Aorta (tissue), 5 donors: ENCODE measurements around the gene CPVL. TPM values are rescaled to one million over a fixed set of nuclear protein-coding genes. Genes with fewer than 3 reads are reported as not detected.

Source experiments
- ATAC-seq: fragments of 200-7000 bp; cut with Tn5 transposase; one replicate; pipeline ENCODE4 v1.9.1; 2022; ENCODE audit warnings: moderate library complexity; ENCODE audit not compliant: low FRiP score
- DNase-seq, 2 donors: peaks; one replicate each; pipeline ENCODE4 v3.0.0-alpha.2; 2020
- H3K27ac ChIP-seq, 2 donors: one replicate each; pipeline ENCODE4 v1.5.1; 2013; ENCODE audit warnings: low read length in 2 of 2, mild to moderate bottlenecking in 2 of 2, moderate library complexity in 2 of 2, control low read depth in 1 of 2, inconsistent platforms in 1 of 2, low read depth in 1 of 2
- H3K27me3 ChIP-seq, 2 donors: one replicate each; pipeline ENCODE4 v1.6.1; 2013; ENCODE audit warnings: control low read depth in 1 of 2, low read length in 1 of 2, mild to moderate bottlenecking in 1 of 2, moderate library complexity in 1 of 2; ENCODE audit not compliant: insufficient read depth in 2 of 2, control insufficient read depth in 1 of 2
- H3K36me3 ChIP-seq, 2 donors: one replicate each; pipeline ENCODE4 v1.6.1; 2013; ENCODE audit warnings: control low read depth in 1 of 2, low read length in 1 of 2, mild to moderate bottlenecking in 1 of 2; ENCODE audit not compliant: insufficient read depth in 2 of 2, control insufficient read depth in 1 of 2
- H3K4me1 ChIP-seq, 2 donors: one replicate each; pipeline ENCODE4 v1.6.1; 2013; ENCODE audit warnings: low read length in 2 of 2, control low read depth in 1 of 2, mild to moderate bottlenecking in 1 of 2, moderate library complexity in 1 of 2; ENCODE audit not compliant: insufficient read depth in 2 of 2, control insufficient read depth in 1 of 2
- H3K4me3 ChIP-seq, 2 donors: one replicate each; pipeline ENCODE4 v1.5.1; 2013; ENCODE audit warnings: low read length in 2 of 2, control low read depth in 1 of 2, mild to moderate bottlenecking in 1 of 2
- H3K9me3 ChIP-seq: one replicate; pipeline ENCODE4 v1.6.1; 2013; ENCODE audit warnings: mild to moderate bottlenecking, low read length; ENCODE audit not compliant: control insufficient read depth
- WGBS, 2 donors: extraction: QIAGEN DNeasy Blood & Tissue Kit; methylation state at CpG; one replicate each; pipeline ENCODE4 v1.1.7; 2013; 5-methylcytosine and 5-hydroxymethylcytosine counted together
- intact Hi-C, 2 donors: fragments of 100-400 bp; cut with DNase I; formaldehyde crosslinking; loops; one replicate each; pipeline versions ENCODE4 v1.14.2 to v1.15.0; 2022
- polyA plus RNA-seq, 2 donors: library from polyadenylated mRNA; stranded (reverse); fragments of 200-250 nt; gene quantifications; one replicate each; pipeline ENCODE4 v1.2.3, GENCODE V29; 2013
- total RNA-seq, 2 donors: library from RNA; stranded (reverse); fragmentation: NEBNext Ultra II Directional; extraction: Animal tissue kit (Norgen Biotek cat#: 25700); gene quantifications; one replicate each; pipeline ENCODE4 v1.2.1, GENCODE V29; 2021
- donor health status: healthy with polysubstance abuse.
- donor health status: Bipolar disorder and iron deficiency.
- donor health status: DM: no; HTN: no; CAD: no.
- donor health status: DM: no; HTN: no; CAD: no.
- donor health status: DM: yes; HTN: yes; CAD: no.

The CPVL gene
- total and polyA plus RNA-seq, 4 donors: 2.7 to 50.2 (median 24.3) TPM

DNA sequence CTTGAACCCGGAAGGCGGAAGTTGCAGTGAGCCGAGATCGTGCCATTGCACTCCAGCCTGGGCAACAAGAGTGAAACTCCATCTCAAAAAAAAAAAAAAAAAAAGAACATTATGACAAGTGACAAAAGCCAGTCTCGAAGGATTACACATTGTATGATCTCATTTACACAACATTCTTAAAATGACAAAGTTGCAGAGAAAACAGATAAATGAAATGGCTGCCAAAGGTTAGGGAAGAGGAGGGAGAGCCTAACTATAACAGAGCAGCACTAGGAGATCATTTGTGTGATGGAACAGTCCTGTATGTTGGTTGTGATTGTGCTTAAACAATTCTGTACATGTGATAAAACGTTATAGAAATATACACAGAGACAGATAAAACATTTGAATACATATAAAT is 16.2 kb upstream of the CPVL start:
- Histone ChIP-seq H3K36me3 (no peaks in the 10 kb centered on the region), H3K4me3 (no peak overlapping the region), H3K4me1 (no peaks in the 10 kb centered on the region), H3K27ac (no peak overlapping the region), H3K9me3 (peaks cover 7% of the 10 kb centered on the region), H3K27me3 (no peaks in the 10 kb centered on the region)
- no peak for ATAC-seq
- no peak for DNase-seq
- WGBS, 2 donors: 72 to 74% methylated on average over 6 of the region's 6 CpGs
- intact Hi-C loops: no loop called here

DNA sequence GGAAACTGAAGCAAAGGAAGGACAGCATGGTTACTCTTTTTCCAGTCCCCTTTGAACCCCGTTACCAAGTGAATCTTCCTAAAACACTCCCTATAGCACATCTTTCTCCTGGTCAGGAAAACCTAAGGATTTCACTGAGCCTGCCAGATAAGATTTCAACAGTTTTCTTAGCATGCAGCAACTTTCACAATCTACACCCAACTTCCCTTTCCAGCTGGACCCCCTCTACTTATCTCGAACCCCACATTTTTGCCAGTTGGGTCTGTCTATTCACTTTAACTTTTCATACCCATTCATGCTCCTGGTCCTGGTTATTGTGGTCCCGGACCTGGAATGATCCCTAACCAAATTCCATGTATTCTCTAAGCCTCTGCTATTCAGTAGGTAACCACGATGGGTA is 14.9 kb upstream of the CPVL start:
- ATAC-seq (no peak), DNase-seq (no peak)
- H3K4me1 ChIP-seq: no peaks in the 10 kb centered on the region
- intact Hi-C loops: no loop called here
- H3K27ac ChIP-seq: no peak overlapping the region
- no peaks in the 10 kb centered on the region for H3K36me3 ChIP-seq
- H3K9me3 ChIP-seq: peaks cover 7% of the 10 kb centered on the region
- WGBS, 2 donors: 84 to 86% methylated on average over 4 of the region's 4 CpGs
- no peaks in the 10 kb centered on the region for H3K27me3 ChIP-seq
- H3K4me3 ChIP-seq: no peak overlapping the region

GRCh38 chr7:29160080-29160479 is 13.7 kb upstream of the CPVL start:
- Histone ChIP-seq H3K4me1 (no peaks in the 10 kb centered on the region), H3K4me3 (no peak overlapping the region), H3K27me3 (no peaks in the 10 kb centered on the region), H3K27ac (no peak overlapping the region), H3K36me3 (no peaks in the 10 kb centered on the region), H3K9me3 (peaks cover 4% of the 10 kb centered on the region)
- 5 to 9% methylated on average over 2 of the region's 2 CpGs for whole genome bisulfite sequencing, 2 donors
- intact Hi-C loops: no loop called here
- ATAC-seq (no peak), DNase-seq (no peak)

- no peaks in the 10 kb centered on the region for H3K36me3 ChIP-seq
Observed at GRCh38 chr7:29158795-29159423, 12.6 kb upstream of the CPVL start.

GRCh38 chr7:29156907-29157452 is 10.6 kb upstream of the CPVL start:
- Histone ChIP-seq H3K4me3 (no peak overlapping the region), H3K4me1 (no peaks in the 10 kb centered on the region), H3K36me3 (no peaks in the 10 kb centered on the region), H3K27ac (no peak overlapping the region), H3K27me3 (no peaks in the 10 kb centered on the region), H3K9me3 (peaks cover 4% of the 10 kb centered on the region)
- WGBS, 2 donors: 22 to 24% methylated on average over 5 of the region's 5 CpGs
- intact Hi-C loops: no loop called here
- DNase-seq (no peak), ATAC-seq (no peak)

More at GRCh38 chr7:29158795-29159423, 12.6 kb upstream of the CPVL start:
- Histone ChIP-seq H3K27me3 (no peaks in the 10 kb centered on the region), H3K4me3 (no peak overlapping the region), H3K9me3 (peaks cover 4% of the 10 kb centered on the region), H3K27ac (no peak overlapping the region), H3K4me1 (no peaks in the 10 kb centered on the region)
- DNase-seq (no peak), ATAC-seq (no peak)
- 41 to 55% methylated on average over 3 of the region's 3 CpGs for WGBS, 2 donors
- intact Hi-C loops: no loop called here

GRCh38 chr7:29154076-29154475 is 7.7 kb upstream of the CPVL start:
- Histone ChIP-seq H3K4me1 (no peaks in the 10 kb centered on the region), H3K27me3 (no peaks in the 10 kb centered on the region), H3K36me3 (no peaks in the 10 kb centered on the region), H3K9me3 (no peaks in the 10 kb centered on the region), H3K4me3 (no peak overlapping the region), H3K27ac (no peak overlapping the region)
- no peak for ATAC-seq
- 76 to 85% methylated on average over 2 of the region's 2 CpGs for WGBS, 2 donors
- intact Hi-C loops: no loop called here
- DNase-seq: no peak

DNA sequence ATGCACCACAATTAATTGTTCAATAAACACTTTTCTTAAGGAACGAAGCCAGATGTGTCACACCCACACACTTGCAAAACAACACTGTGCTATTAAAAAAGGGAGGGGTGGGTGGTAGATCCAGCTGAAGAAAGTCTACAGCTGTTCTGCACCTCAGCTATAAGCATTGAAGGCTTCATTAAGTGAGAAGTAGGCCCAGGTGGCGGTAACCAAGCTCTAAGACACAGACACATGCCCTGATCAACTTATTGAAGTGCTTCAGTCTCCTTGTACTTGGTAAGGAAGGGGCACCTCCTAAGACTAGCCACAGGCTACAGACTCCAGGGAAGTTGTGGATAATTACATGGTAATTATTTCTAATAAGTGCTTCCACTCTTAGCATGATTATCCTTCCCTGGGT is 4.5 kb upstream of the CPVL start:
- H3K27ac ChIP-seq: no peak overlapping the region
- intact Hi-C loops: no loop called here
- no peak overlapping the region for H3K4me3 ChIP-seq
- WGBS, 2 donors: 69 to 77% methylated on average over 2 of the region's 2 CpGs
- peaks cover 0 to 1% of the 10 kb centered on the region in 2 donors for H3K27me3 ChIP-seq
- ATAC-seq (no peak), DNase-seq (no peak)
- no peaks in the 10 kb centered on the region for H3K9me3 ChIP-seq
- H3K4me1 ChIP-seq: no peaks in the 10 kb centered on the region
- H3K36me3 ChIP-seq: no peaks in the 10 kb centered on the region

- peaks cover 0 to 1% of the 10 kb centered on the region in 2 donors for H3K27me3 ChIP-seq
- no peaks in the 10 kb centered on the region for H3K9me3 ChIP-seq
- no peaks in the 10 kb centered on the region for H3K36me3 ChIP-seq
- no peaks in the 10 kb centered on the region for H3K4me1 ChIP-seq
- intact Hi-C loops: no loop called here
- WGBS, 2 donors: 91 to 98% methylated on average over 12 of the region's 12 CpGs
- DNase-seq: no peak
- ATAC-seq: no peak
- H3K27ac ChIP-seq: no peak overlapping the region
- H3K4me3 ChIP-seq: no peak overlapping the region
Observed at GRCh38 chr7:29149036-29149435, 2.7 kb upstream of the CPVL start.

- Histone ChIP-seq H3K27ac (no peak overlapping the region), H3K4me1 (no peaks in the 10 kb centered on the region), H3K9me3 (no peaks in the 10 kb centered on the region), H3K36me3 (no peaks in the 10 kb centered on the region), H3K27me3 (peaks cover 0 to 1% of the 10 kb centered on the region in 2 donors), H3K4me3 (no peak overlapping the region)
- DNase-seq (peak in 1 of 2 donors; percentile 55), ATAC-seq (peak; percentile 38)
- WGBS, 2 donors: 71 to 79% methylated on average over 4 of the region's 4 CpGs
- intact Hi-C loops: no loop called here
Observed at GRCh38 chr7:29147821-29148220, 1.5 kb upstream of the CPVL start.
